ENCODE results near the gene TUSC2.
"Not testable (repeated sequence)": the region's sequence is repeated elsewhere in the genome, so short reads cannot be mapped to it uniquely, and the experiment has no call there.

TUSC2 gene

DNA sequence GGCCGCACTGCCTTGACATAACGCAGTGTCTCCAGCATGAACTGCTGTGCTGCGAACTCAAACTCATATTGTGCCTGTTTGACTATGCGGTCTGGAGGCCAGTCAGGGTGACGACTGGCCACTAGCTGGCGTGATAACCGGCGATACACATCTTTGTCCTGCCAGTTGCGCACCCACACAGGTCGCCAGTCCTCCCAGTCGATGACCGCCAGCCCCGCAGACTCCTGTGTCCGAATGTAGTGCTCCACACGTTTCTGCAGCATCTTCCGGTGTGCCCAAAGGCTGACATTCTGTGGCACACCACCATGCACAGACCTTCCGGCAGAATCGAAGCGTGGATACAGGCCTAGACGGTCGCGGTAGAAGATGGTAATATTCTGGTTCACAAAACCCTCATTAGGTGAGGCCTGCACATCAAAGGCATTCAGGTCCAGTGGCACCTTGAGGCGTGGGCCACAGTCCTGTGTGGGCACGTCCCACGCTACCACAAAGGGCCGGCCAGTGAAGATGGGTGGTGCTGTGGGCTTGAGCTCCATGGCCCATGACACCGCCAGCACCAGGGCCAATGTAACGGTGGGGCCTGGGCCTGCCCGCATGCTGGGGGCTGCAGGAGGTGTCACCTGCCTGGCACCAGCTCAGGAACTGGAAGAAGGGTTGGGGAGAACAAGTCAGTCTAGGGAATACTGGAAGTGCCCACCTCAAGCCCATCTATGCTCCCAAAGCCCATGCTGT is 8.0 kb downstream of the TUSC2 start:
- DNase-seq (ENCODE audit: insufficient read length, low spot score): no peak
- peak; percentile 70 for FAIRE-seq

DNA sequence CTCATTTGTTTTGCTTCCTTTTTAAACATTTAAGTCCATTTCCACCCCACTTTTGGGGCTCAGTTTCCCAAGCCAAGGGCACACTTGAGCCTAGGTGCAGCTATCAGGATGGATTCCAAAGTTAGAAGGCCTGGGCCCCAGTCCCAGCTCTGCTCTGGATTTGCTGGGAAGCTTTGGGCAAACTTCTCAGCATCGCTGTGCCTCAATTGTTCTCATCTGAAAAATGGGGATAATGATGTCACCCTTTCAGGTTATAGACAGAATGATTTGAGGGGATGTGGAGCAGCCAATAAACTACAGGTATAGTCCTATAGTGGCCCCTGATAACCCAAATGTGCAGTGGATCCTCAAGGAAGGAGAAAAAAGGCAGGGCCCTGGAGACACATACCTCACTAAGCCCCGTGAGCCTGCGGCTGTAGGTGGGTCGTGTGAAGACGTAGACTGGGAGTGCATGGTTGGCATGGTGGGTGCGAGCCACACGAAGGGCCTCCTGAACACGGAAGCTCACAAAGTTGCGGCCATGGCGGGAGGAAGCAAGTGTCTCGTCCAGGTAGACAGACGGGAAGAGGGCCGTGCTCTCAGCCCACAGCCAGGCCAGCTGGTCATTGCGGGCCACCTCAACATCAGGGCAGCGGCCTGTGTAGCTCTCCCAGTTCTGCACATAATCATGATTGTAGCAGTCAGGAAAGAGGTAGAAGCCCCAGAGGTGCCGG is 8.7 kb downstream of the TUSC2 start:
- FAIRE-seq (no peak), DNase-seq (ENCODE audit: insufficient read length, low spot score) (no peak)

GRCh38 chr3:50318615-50319014 is 9.4 kb downstream of the TUSC2 start:
- FAIRE-seq: no peak
- no peak for DNase-seq (ENCODE audit: insufficient read length, low spot score)

GRCh38 chr3:50318163-50318562 is 9.9 kb downstream of the TUSC2 start:
- no peak for FAIRE-seq
- no peak for DNase-seq (ENCODE audit: insufficient read length, low spot score)

GRCh38 chr3:50317300-50317699 is 10.7 kb downstream of the TUSC2 start:
- FAIRE-seq: peak; percentile 36

DNA sequence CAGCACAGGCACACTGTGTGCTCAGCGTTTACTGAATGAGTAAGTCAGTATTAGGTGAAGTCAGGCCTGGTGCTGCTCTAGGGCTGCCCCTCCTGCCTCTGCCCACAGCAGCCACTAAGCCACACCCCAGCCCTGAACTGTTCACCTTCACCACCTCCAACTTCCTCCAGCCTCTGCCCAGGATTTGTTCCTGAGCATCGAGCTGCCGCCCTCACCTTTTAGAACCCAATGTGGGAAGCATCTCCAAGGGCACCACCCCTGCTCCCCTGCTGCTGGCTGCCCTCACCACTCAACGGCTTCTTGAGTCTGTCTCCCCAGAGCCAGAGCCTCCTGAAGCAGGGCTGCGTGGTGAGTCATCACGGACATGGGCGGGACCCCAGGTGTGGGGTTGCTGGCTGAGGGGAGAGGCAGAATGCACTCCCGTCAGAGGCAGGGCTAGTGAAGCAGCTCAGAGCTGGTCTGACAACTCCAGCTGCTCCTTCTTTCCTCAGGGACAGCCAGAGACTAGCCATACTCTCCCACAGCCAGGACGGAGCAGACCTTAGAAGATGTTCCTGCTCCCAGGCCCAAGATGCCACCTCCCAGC is 11.3 kb downstream of the TUSC2 start:
- FAIRE-seq: peak; percentile 96

More at GRCh38 chr3:50317300-50317699, 10.7 kb downstream of the TUSC2 start:
- no peak for DNase-seq (ENCODE audit: insufficient read length, low spot score)

GRCh38 chr3:50314816-50315215 is 13.2 kb downstream of the TUSC2 start:
- no peak for FAIRE-seq
- no peak for DNase-seq (ENCODE audit: insufficient read length, low spot score)

More for the DNA sequence above, 11.3 kb downstream of the TUSC2 start:
- DNase-seq (ENCODE audit: insufficient read length, low spot score): peak; percentile 73

DNA sequence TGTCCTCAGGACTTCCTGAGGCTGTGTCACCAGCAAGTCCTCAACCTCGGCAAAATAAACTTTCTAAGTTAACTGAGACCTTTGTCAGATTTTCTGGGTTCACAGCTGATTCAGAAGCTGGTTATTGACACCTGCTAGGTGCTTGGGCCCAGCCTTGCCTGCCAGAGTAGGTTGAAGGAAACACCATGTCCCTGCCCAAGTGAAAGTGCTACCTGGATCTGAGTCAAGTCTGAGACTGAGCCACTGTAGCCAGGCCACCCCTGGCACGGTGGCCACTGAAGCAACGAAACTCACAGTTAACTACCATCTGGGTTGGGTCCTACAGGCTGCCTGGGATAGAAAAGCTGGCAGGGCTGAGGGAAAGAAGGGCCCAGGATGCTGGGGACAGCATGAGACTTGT is 13.7 kb downstream of the TUSC2 start:
- no peak for FAIRE-seq
- no peak for DNase-seq (ENCODE audit: insufficient read length, low spot score)

- FAIRE-seq; DNase-seq (ENCODE audit: insufficient read length, low spot score): not testable (repeated sequence)
These were observed 16.0 kb downstream of the TUSC2 start for GRCh38 chr3:50312041-50312440.

GRCh38 chr3:50304601-50305000 is 23.4 kb downstream of the TUSC2 start:
- no peak for DNase-seq (ENCODE audit: insufficient read length, low spot score)
- FAIRE-seq: peak; percentile 26

DNA sequence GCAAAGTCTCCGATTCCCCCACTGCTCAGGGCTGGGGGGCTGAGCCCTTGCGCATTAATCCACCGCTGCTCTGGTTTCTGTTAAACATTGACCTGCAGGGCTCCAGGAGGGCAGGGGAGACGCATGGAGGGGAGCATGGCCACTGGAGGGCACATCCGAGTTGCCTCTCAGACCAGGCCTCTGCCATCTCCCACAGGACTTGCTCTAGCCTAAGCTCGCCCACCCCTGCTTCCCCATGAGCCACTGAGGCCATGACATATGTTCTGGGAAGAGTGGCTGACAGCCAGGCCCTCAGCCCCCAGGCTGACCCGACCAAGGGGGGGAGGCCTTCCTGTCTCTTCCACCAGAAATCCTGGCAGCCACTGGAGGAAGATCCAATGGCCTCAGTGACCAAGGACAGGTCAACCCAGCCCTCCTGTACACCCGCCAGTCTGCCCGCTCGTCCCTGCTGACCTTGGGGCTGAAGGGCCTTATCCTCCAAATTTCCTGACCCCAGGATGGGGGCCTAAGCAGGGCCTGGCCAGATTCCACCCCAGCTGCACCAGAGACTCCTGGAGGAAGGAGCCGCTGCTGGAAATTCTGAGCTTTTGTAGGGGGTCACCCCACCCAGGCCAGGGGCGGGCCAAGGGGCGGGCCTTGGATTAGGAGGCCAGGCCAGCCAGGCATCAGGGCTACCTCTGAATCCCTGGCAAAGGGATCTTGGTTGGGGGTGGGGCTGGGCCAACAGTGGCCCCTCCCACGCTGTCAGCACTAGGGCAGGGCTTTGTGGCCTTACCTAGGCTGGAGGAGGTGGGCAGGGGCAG is 24.8 kb downstream of the TUSC2 start, which contains the start of gene HYAL1:
TSS of gene HYAL1 (minus strand) at position 562 of the 803 bp plus-strand sequence. CDS start 618 bp downstream, outside the sequence.
- FAIRE-seq (no peak), DNase-seq (ENCODE audit: insufficient read length, low spot score) (no peak)

DNA sequence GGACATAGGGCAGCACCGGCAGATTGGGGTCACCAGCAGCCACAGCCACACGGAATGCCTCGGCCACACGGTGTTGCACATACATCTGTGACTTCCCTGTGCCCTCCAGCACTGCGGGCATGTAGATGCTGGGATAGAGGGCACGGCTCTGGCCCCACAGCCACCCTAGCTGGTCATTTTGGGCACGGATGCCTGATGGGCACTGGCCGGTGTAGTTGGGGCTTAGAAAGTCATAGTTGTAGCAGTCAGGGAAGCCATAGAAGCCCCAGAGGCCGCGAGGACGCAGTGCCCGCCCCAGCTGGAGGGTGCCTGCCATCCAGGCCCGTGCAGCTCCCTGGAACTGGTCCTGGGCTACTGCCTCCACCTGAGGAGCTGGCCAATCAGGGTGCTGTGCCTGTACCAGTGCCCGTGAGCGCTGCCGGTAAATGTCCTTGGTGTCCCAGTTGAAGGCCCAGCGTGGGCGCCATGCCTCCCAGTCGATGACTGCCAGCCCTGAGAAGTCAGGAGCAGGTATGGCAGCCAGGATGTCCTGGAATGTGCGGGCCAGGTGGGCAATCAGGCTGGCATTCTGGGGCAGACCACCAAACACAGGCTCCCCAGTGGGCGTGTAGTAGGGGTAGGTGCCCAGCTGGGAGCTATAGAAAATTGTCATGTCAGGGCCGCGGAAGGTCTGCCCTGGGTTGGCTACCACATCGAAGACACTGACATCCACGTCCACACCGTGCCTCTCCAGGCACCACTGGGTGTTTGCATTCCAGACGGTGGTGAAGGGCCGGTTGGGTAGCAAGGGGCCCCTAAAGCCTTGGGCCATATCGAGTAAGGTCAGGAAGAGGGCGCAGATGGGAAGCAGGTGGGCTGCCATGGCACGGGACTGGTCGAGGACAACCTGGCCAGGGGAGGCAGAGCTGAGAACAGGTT is 25.7 kb downstream of the TUSC2 start:
- DNase-seq (ENCODE audit: insufficient read length, low spot score): no peak
- no peak for FAIRE-seq

GRCh38 chr3:50300681-50301254 is 27.3 kb downstream of the TUSC2 start:
- FAIRE-seq (no peak), DNase-seq (ENCODE audit: insufficient read length, low spot score) (no peak)

DNA sequence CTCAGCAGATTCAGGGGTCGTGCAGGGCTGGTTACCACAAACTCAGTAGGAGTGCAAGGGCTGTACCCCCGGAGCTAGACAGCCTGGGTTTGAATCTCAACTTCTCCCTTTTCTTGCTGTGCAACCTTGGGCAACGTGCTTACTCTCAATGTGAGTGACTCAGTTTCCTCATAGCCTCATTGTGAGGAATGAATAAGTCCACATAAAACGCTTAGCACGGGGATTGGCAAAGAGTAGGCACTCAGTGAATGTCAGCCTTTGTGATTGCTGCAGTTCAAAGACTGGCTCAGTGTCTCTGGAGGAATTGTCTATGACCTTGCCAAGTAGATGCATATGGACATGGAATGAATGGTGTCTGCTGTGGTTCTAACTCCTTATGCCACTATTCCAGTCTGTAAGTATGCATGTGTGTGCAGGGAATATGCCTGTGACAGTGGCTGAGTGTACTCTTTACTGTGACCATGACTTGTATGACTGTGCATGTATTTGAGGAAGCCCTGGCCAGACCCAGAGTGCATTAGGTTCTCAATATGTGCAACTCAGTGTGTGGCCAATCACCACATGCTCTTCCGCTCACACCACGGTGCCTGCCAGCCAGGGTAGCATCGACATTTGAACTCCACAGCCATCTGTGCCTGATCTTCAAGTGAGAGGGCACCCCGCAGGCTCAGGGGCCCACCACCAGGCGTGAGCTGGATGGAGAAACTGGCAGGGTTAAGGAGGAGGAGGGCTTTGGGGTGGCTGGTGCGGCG is 27.9 kb downstream of the TUSC2 start:
- DNase-seq (ENCODE audit: insufficient read length, low spot score) (no peak), FAIRE-seq (peak; percentile 79)

GRCh38 chr3:50299638-50299928 is 28.4 kb downstream of the TUSC2 start:
- DNase-seq (ENCODE audit: insufficient read length, low spot score) (no peak), FAIRE-seq (no peak)

- FAIRE-seq (peak; percentile 98), DNase-seq (ENCODE audit: insufficient read length, low spot score) (peak; percentile 96)
These were observed 29.0 kb downstream of the TUSC2 start, which contains the start of the genes HYAL3 and NAA80 for GRCh38 chr3:50298836-50299637. TSS of gene HYAL3 (minus strand) at chr3:50299405. CDS start at chr3:50295602, 3,803 bp downstream. TSS of gene NAA80 (minus strand) at chr3:50299405. CDS start at chr3:50297463, 1,942 bp downstream.

- no peak for DNase-seq (ENCODE audit: insufficient read length, low spot score)
- FAIRE-seq: peak; percentile 4
These were observed 29.9 kb downstream of the TUSC2 start for GRCh38 chr3:50297896-50298725.
